ENCODE results near the gene TRAP1. TPM values are rescaled to one million over a fixed set of nuclear protein-coding genes. Genes with fewer than 3 reads are reported as not detected.

TRAP1 gene
- total and polyA plus RNA-seq, 4 donors, result 78.3 to 148 (median 112) TPM

DNA sequence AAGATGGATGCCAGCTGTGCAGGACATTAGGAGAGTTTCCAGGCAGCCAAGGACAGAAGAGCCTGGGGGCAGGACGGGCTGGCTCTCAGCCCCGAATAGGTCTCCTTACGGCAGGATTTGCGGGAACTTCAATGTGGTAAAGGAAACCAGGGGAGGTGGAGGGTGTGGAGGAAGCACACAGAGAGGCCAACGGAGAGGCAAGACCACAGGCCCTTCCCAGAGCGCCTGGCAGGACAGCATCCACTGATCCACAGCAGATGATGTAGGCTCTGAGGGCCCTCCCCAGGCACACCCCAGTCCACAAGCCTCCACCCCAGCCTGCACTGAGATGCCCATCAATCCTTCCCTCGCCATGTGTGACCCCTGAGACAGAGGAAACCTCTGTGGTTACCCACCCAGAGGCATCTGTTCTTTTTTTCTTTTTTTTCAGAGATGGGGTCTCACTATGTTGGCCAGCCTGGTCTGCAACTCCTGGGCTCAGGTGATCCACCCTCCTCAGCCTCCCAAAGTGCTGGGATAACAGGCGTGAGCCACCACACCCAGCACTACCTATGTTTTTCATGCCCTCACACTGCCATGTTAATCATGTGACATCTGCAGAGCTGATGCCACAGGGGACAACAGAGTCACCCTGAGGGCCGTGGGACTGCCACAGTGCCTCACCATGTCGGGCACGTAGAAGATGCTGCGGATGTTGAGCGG, 43.5 kb downstream of the TRAP1 start:
- H3K27me3 ChIP-seq (ENCODE audit: control insufficient read depth in 4 of 4, insufficient read depth in 4 of 4, low read length in 3 of 4), result no peaks in the 10 kb centered on the region
- DNase-seq (ENCODE audit: low spot score), result no peak
- WGBS, result 97% methylated on average over 13 of the region's 13 CpGs
- H3K4me3 ChIP-seq (ENCODE audit: low read depth in 1 of 3, low read length in 3 of 3), result no peak overlapping the region
- H3K36me3 ChIP-seq (ENCODE audit: control insufficient read depth in 4 of 4, insufficient read depth in 3 of 4, low read depth in 1 of 4, low read length in 3 of 4), result peaks cover 14 to 65% (median 24%) of the 10 kb centered on the region in 4 donors
- no peaks in the 10 kb centered on the region for H3K9me3 ChIP-seq (ENCODE audit: control insufficient read depth in 4 of 4, low read length in 3 of 4)
- H3K4me1 ChIP-seq (ENCODE audit: control insufficient read depth in 4 of 4, insufficient read depth in 4 of 4, low read length in 3 of 4), result peaks cover 1 to 23% (median 12%) of the 10 kb centered on the region in 4 donors
- no peak overlapping the region for H3K27ac ChIP-seq (ENCODE audit: low read depth in 1 of 2, low read length in 2 of 2)
- no peak overlapping the region for H3K9ac ChIP-seq (ENCODE audit: low read depth in 1 of 2, low read length in 2 of 2)
- TF ChIP-seq GABPA (IDR thresholded peaks at IDR 0.05 in 1 of 2, conservative IDR thresholded peaks at IDR 0.05 in 1 of 2) (no peak), EGR1 (IDR thresholded peaks at IDR 0.05; ENCODE audit: low read depth in 2 of 2) (no peak), RAD21 (IDR thresholded peaks at IDR 0.05) (no peak), FOXA1 (IDR thresholded peaks at IDR 0.05) (no peak), HNF4G (IDR thresholded peaks at IDR 0.05) (no peak), CTCF (IDR thresholded peaks at IDR 0.05; ENCODE audit: low read depth, low read length, missing input control) (no peak), TAF1 (conservative IDR thresholded peaks at IDR 0.05) (no peak), JUND (IDR thresholded peaks at IDR 0.05) (no peak), RXRA (IDR thresholded peaks at IDR 0.05) (no peak), NR2F2 (IDR thresholded peaks at IDR 0.05) (no peak), SP1 (IDR thresholded peaks at IDR 0.05) (no peak)
- TF ChIP-seq, protein P1, sequence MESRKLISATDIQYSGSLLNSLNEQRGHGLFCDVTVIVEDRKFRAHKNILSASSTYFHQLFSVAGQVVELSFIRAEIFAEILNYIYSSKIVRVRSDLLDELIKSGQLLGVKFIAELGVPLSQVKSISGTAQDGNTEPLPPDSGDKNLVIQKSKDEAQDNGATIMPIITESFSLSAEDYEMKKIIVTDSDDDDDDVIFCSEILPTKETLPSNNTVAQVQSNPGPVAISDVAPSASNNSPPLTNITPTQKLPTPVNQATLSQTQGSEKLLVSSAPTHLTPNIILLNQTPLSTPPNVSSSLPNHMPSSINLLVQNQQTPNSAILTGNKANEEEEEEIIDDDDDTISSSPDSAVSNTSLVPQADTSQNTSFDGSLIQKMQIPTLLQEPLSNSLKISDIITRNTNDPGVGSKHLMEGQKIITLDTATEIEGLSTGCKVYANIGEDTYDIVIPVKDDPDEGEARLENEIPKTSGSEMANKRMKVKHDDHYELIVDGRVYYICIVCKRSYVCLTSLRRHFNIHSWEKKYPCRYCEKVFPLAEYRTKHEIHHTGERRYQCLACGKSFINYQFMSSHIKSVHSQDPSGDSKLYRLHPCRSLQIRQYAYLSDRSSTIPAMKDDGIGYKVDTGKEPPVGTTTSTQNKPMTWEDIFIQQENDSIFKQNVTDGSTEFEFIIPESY (IDR thresholded peaks at IDR 0.05), result no peak

DNA sequence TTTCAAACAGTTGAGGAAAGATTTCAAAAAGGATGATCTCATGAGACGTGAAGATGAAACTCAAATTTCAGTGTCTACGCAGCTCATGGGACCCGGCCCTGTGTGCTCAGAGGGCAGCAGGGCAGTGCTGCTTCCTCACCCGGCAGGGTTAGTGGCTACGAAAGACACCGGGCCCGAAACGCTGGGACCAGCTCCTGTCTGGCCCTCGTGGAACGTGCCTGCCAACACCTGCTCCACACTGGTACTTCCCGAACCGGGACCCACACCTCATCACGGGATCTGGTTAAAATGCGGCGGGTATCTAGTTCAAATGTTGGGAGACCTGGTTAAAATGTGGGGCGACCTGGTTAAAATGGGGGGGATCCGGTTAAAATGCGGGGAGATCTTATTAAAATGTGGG, 44.1 kb downstream of the TRAP1 start:
- Histone ChIP-seq H3K4me1 (ENCODE audit: control insufficient read depth in 4 of 4, insufficient read depth in 4 of 4, low read length in 3 of 4) (peaks cover 1 to 18% (median 9%) of the 10 kb centered on the region in 4 donors), H3K27me3 (ENCODE audit: control insufficient read depth in 4 of 4, insufficient read depth in 4 of 4, low read length in 3 of 4) (no peaks in the 10 kb centered on the region), H3K9me3 (ENCODE audit: control insufficient read depth in 4 of 4, low read length in 3 of 4) (no peaks in the 10 kb centered on the region), H3K4me3 (ENCODE audit: low read depth in 1 of 3, low read length in 3 of 3) (no peak overlapping the region), H3K27ac (ENCODE audit: low read depth in 1 of 2, low read length in 2 of 2) (no peak overlapping the region), H3K9ac (ENCODE audit: low read depth in 1 of 2, low read length in 2 of 2) (no peak overlapping the region), H3K36me3 (ENCODE audit: control insufficient read depth in 4 of 4, insufficient read depth in 3 of 4, low read depth in 1 of 4, low read length in 3 of 4) (peaks cover 20 to 68% (median 23%) of the 10 kb centered on the region in 4 donors)
- WGBS, result 95% methylated on average over 18 of the region's 18 CpGs
- no peak for DNase-seq (ENCODE audit: low spot score)
- no peak for TF ChIP-seq GABPA (IDR thresholded peaks at IDR 0.05 in 1 of 2, conservative IDR thresholded peaks at IDR 0.05 in 1 of 2)
- TF ChIP-seq, protein P1 (IDR thresholded peaks at IDR 0.05), result no peak
- TF ChIP-seq SP1 (IDR thresholded peaks at IDR 0.05), result no peak
- no peak for TF ChIP-seq RXRA (IDR thresholded peaks at IDR 0.05)
- TF ChIP-seq HNF4A (conservative IDR thresholded peaks at IDR 0.05), result no peak
- no peak for TF ChIP-seq HNF4G (IDR thresholded peaks at IDR 0.05)
- TF ChIP-seq FOXA1 (IDR thresholded peaks at IDR 0.05), result no peak
- TF ChIP-seq RAD21 (IDR thresholded peaks at IDR 0.05), result no peak
- no peak for TF ChIP-seq YY1 (IDR thresholded peaks at IDR 0.05)
- TF ChIP-seq EGR1 (IDR thresholded peaks at IDR 0.05; ENCODE audit: low read depth in 2 of 2), result no peak
- TF ChIP-seq REST (IDR thresholded peaks at IDR 0.05), result no peak
- no peak for TF ChIP-seq MAX (IDR thresholded peaks at IDR 0.05)
- no peak for TF ChIP-seq ATF3 (IDR thresholded peaks at IDR 0.05)
- no peak for TF ChIP-seq CTCF (IDR thresholded peaks at IDR 0.05; ENCODE audit: low read depth, low read length, missing input control)

All from liver (tissue), 9 donors.